Right cardiac atrium (tissue), 5 donors: Measurements from ENCODE around the gene STUM. TPM values are rescaled to one million over a fixed set of nuclear protein-coding genes. Genes with fewer than 3 reads are reported as not detected.

Experiments
- ATAC-seq, 2 donors: fragments of 200-7000 bp; cut with Tn5 transposase; one replicate each; pipeline versions ENCODE4 v1.8.0 to v1.9.1; 2020; ENCODE audit warnings: moderate library complexity in 2 of 2, mild to moderate bottlenecking in 1 of 2
- DNase-seq, 3 donors: peaks; one replicate each; pipeline ENCODE4 v3.0.0-alpha.2; 2020
- H3K27ac ChIP-seq: one replicate; pipeline ENCODE4 v1.5.1; 2013; ENCODE audit warnings: mild to moderate bottlenecking, low read length, control low read depth, moderate library complexity
- H3K27me3 ChIP-seq: one replicate; pipeline ENCODE4 v1.6.1; 2013; ENCODE audit not compliant: control insufficient read depth, insufficient read depth
- H3K4me1 ChIP-seq: one replicate; pipeline ENCODE4 v1.6.1; 2013; ENCODE audit warnings: low read length; ENCODE audit not compliant: control insufficient read depth, insufficient read depth
- H3K4me3 ChIP-seq: one replicate; pipeline ENCODE4 v1.5.1; 2013; ENCODE audit warnings: low read length, control low read depth
- H3K9me3 ChIP-seq: one replicate; pipeline ENCODE4 v1.6.1; 2013; ENCODE audit warnings: low read length; ENCODE audit not compliant: control insufficient read depth
- whole genome bisulfite sequencing: extraction: QIAGEN DNeasy Blood & Tissue Kit; methylation state at CpG from one replicate; pipeline ENCODE4 v1.1.7; 2013; 5-methylcytosine and 5-hydroxymethylcytosine counted together
- intact Hi-C, 4 donors: fragments of 100-400 bp; cut with DNase I; formaldehyde crosslinking; loops; one replicate each; pipeline versions ENCODE4 v1.11.0 to v1.14.0; 2022 to 2023
- polyA plus RNA-seq: library from polyadenylated mRNA; stranded (reverse); fragments of 200-250 nt; gene quantifications from one replicate; pipeline ENCODE4 v1.2.3, GENCODE V29; 2013
- total RNA-seq, 4 donors: library from RNA; stranded (reverse); fragmentation: NEBNext Ultra II Directional; extraction: Animal tissue kit (Norgen Biotek cat#: 25700); gene quantifications; one replicate each; pipeline ENCODE4 v1.2.1, GENCODE V29; 2021
- donor health status: healthy with polysubstance abuse.
- donor health status: DM: no; HTN: yes; CAD: no.
- donor health status: DM: no; HTN: no; CAD: no.
- donor health status: DM: no; HTN: yes; CAD: no; lungs with severe emphysema.
- donor health status: DM: yes; HTN: yes; CAD: no.

Gene STUM
- total and polyA plus RNA-seq, 5 donors, result 0.47 to 1.2 (median 0.71) TPM

DNA sequence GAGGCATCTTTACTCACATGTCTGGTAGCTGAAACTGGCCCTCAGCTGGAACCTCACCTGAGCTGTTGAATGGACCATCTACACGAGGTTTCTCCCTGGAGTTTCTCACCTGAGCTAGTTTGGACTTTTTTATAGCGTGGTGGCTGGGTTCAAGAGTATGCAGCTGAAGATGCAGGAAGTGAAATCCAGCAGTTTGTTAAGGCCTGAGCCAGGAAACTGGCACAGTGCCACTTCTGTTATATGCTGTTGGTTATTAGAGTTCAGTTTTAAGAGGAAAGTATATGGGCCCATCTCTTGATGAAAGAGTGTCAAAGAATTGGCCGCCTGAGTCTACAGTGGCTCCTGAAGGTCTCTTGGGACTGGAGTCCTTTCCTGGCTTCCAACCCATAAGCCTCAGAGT, 35.6 kb downstream of the STUM start:
- no peak overlapping the region for H3K27ac ChIP-seq
- no peaks in the 10 kb centered on the region for H3K27me3 ChIP-seq
- WGBS, result 70% methylated on average over 3 of the region's 3 CpGs
- intact Hi-C loops, result no loop called here
- ATAC-seq (no peak), DNase-seq (no peak)
- H3K9me3 ChIP-seq, result no peaks in the 10 kb centered on the region
- no peak overlapping the region for H3K4me3 ChIP-seq
- H3K4me1 ChIP-seq, result no peaks in the 10 kb centered on the region

DNA sequence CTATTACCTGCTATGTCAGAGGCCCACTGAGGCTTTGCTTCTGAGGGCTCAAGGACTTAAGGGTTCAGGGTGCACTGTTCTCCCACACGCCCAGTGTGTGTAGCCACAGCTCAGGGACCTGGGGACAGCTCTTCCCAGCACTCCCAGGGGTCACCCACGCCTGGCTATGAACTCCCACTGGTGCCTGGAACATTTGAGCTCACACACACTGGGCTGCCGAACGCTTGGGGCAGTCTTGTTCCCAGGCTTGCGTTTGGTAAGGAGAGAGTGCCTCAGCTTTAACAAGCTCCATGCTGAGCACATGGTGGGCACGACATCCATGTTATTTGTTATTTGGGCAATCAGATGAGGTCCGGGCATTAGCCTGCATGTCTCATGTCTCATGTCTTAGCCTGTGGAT, 37.6 kb downstream of the STUM start:
- WGBS, result 95% methylated on average over 7 of the region's 7 CpGs
- Histone ChIP-seq H3K4me1 (no peaks in the 10 kb centered on the region), H3K27ac (no peak overlapping the region), H3K9me3 (no peaks in the 10 kb centered on the region), H3K27me3 (no peaks in the 10 kb centered on the region), H3K4me3 (no peak overlapping the region)
- DNase-seq (peak in 1 of 3 donors; percentile 28), ATAC-seq (no peak)
- intact Hi-C loops, result no loop called here

DNA sequence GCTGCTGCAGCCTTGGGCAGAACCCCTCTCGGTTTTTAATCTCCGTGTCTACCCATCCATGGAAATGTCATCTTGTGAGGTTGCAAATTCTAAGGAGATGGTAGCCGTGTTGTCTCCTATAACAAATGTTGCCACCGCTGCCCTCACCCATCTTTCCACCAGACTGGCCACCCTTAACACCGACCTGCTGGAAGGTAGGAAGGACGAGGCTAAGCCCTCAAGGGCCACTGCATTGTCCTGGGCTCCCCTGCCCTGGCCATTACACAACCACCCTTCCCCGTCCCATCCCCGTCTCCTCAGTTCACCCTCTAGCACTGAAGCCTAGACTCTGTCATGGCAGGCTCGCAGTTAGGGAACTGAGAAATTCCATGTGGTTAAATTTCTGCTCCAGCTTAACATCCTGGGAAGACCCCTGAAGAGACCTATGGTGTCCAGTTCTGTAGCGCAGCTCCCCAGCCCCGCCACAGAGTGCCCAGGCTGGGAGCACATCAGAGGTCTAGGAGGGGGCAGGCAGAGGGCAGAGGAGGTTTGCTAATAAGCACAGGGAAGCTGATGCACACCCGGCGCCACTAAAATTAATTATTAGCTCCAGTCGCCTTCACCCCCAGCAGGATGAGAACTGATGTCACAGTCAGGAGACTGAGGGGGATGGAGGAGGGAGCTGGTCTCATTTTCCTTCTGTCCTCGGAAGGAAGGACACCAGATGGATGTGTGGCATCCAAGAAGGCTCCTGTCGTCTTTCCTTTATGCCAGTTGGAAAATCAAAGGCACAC, 38.3 kb downstream of the STUM start:
- Histone ChIP-seq H3K4me1 (no peaks in the 10 kb centered on the region), H3K27me3 (no peaks in the 10 kb centered on the region), H3K9me3 (no peaks in the 10 kb centered on the region), H3K27ac (no peak overlapping the region), H3K4me3 (no peak overlapping the region)
- intact Hi-C loops, result no loop called here
- no peak for ATAC-seq
- WGBS, result 81% methylated on average over 16 of the region's 16 CpGs
- peak in 1 of 3 donors; percentile 1 for DNase-seq

DNA sequence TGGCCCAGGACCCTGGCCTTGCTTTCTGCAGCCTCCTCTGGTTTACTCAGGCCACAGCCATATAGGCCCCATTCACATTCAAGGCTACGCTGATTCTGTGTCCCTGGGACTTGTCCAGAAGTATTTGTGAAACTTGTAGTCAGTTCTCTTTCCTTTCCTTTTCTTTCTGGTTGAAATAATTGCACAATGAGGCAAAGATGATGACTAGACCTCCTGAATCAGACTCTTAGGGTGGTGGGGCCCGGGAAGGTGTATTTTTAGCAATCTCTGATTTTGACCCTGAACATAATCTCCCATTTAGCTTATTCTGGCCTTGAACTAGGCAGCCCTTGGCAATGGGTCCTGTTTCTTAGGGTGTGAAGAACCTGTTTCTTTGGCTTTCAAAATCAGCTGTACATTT, 39.9 kb downstream of the STUM start:
- Histone ChIP-seq H3K4me1 (no peaks in the 10 kb centered on the region), H3K9me3 (no peaks in the 10 kb centered on the region), H3K27me3 (no peaks in the 10 kb centered on the region), H3K4me3 (no peak overlapping the region), H3K27ac (no peak overlapping the region)
- DNase-seq, result peak in 1 of 3 donors; percentile 3
- peak; percentile 27 to 59 for ATAC-seq
- intact Hi-C loops, result no loop called here
- 72% methylated on average over 2 of the region's 2 CpGs for WGBS

DNA sequence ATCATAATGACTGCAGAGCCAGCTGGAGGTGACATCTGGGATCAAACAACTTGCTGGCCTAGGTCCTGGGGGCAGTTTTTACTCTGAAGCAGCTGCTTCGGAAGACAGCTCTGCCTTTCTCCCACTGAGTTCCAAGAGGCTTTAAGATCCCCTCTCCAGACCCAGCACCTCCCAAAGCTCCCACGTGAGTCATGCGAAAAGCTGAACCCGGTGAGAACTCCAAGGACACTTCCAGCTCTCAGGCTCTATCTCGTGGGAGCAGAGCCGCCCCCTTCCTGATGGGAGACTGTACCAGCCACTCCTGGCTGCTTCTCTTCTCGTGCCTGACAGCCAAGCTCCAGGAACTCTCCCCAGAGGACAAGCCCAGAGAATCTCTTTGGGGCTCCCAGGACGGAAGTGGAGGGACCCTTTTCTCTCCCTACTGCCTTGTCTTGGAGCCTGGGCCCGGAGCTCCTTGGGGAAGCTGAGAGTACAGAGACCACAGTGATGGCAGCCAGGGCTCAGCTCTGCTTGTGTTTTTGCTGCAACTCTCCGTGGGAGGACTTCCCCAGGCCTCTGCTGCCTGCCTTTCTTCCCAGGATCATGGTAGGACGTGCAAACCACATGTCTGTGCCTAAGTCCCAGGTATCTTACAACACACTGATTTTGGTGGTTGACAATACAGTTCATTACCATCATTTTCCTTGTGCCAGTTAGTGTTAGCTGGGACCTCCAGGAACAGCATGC, 40.6 kb downstream of the STUM start:
- H3K9me3 ChIP-seq, result no peaks in the 10 kb centered on the region
- 51% methylated on average over 11 of the region's 11 CpGs for WGBS
- H3K27ac ChIP-seq, result no peak overlapping the region
- H3K4me3 ChIP-seq, result no peak overlapping the region
- no peaks in the 10 kb centered on the region for H3K27me3 ChIP-seq
- peak in 2 of 3 donors; percentile 54 to 56 for DNase-seq
- ATAC-seq, result peak in 1 of 2 donors; percentile 60
- intact Hi-C loops, result no loop called here
- no peaks in the 10 kb centered on the region for H3K4me1 ChIP-seq

DNA sequence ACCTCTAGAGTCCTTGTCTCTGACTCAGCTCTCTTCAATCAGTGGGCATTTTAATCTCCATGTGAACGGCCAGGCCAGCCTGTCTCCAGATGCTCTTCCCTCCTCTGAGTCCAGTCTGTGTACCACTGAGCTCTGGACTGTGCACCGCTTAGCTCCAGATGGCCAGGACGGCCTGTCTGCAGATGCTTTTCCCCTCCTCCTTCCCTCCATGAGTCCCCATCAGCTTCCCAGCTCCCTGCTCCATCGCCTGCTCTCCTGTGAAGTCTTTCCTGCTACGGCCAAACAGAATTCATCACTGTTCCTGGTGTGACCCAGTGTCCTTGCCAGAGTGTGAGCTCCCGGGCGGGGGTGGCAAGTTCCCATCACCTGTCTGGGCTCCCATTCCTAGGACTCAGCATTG, 42.0 kb downstream of the STUM start:
- DNase-seq (peak in 1 of 3 donors; percentile 27), ATAC-seq (no peak)
- Histone ChIP-seq H3K27ac (no peak overlapping the region), H3K4me1 (no peaks in the 10 kb centered on the region), H3K4me3 (no peak overlapping the region), H3K27me3 (no peaks in the 10 kb centered on the region), H3K9me3 (no peaks in the 10 kb centered on the region)
- WGBS, result 93% methylated on average over 7 of the region's 7 CpGs
- intact Hi-C loops, result no loop called here

DNA sequence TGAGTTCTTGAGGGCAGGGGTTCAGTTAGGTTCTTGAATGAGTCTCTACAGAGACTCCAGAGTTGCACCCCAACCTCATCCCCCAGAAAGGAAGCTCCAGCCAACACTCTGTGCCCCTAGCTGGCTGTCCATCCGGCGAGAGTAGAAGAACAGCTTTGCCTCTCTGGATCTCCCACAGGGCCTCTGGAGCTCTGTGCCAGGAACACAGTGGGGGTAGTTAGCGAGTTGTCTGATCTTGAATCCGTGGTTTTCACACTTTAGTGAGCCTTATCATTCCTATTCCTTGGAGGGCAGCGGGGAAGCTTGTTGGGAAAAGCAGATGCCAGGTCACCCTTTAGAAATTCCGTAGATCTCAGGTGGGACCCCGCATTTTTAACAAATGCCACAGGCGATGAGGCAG, 45.0 kb downstream of the STUM start:
- Histone ChIP-seq H3K4me3 (no peak overlapping the region), H3K27ac (no peak overlapping the region), H3K4me1 (no peaks in the 10 kb centered on the region), H3K9me3 (no peaks in the 10 kb centered on the region), H3K27me3 (no peaks in the 10 kb centered on the region)
- ATAC-seq (no peak), DNase-seq (no peak)
- intact Hi-C loops, result no loop called here
- 80% methylated on average over 8 of the region's 8 CpGs for WGBS

DNA sequence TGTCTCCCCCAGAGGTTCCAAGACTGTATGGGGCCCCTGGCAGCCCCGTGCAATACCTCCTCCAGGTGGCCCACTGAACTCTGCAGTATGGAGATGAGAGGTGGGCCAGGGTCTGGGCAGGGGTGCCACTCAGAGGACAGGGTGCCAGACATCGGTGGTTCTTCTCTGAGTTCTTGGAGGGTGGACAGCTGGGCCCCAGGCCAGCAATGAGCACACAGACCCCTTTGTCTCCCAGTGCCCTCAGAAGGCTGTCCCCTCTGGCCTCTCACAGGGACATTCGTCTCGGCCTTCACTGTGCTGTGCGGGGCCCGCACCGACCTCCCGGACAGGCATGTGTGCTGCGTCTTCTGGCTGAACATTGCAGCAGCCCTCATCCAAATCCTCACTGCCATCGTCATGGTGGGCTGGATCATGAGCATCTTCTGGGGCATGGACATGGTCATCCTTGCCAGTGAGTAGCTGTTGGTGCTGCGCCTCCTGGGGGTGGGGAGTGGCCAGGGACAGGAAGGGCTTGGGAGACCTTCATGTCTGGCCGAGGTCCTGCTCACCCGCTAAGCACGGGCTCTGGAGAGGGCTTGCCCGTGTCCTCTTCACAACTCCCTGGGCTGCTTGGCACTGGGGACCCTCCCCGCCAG, 48.1 kb downstream of the STUM start:
- no peaks in the 10 kb centered on the region for H3K4me1 ChIP-seq
- H3K9me3 ChIP-seq, result no peaks in the 10 kb centered on the region
- DNase-seq (no peak), ATAC-seq (no peak)
- WGBS, result 86% methylated on average over 16 of the region's 16 CpGs
- intact Hi-C loops, result no loop called here
- no peak overlapping the region for H3K27ac ChIP-seq
- no peak overlapping the region for H3K4me3 ChIP-seq
- H3K27me3 ChIP-seq, result no peaks in the 10 kb centered on the region

DNA sequence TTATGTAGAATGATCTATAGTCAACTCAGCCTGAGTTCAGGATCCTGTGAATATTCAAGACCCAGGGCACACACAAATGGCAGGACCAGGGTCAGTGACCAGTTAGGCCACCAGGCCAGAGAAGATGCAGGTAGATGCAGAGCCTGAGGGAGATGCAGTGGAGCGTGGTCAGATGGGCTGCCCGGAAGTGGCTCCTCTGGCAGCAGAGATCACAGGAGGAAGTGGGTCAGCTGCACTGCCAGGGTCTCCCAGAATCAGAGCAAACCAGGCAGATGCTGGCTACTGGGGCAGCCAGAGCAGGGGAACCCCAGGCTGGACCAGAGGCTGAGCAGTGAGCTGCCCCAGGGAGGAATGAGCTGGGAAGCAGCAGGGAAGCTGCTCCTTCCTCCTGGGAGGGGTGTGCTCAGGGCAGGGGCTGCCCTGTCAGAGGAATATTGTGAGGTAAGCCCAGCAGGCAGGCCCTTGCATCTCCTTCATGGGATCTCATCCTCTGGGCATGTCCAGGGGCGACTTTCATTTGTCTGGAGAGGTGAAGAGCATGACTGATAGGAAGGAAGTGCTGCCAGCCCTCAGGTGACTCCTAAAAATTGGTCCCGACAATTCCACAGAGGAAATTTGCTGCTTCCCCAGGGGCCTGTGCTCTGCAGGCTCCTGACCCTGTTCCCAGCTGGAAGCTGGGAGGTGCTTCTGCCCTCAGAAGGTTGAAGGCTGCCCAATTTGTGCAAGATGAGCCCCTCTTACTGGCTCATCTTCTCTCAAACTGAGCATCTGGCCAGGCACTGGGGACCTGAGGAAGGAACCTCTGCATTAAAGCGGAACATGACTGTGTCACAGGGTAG, 49.3 kb downstream of the STUM start:
- intact Hi-C loops, result no loop called here
- H3K9me3 ChIP-seq, result no peaks in the 10 kb centered on the region
- H3K27me3 ChIP-seq, result no peaks in the 10 kb centered on the region
- ATAC-seq (no peak), DNase-seq (no peak)
- WGBS, result 85% methylated on average over 5 of the region's 5 CpGs
- peaks cover 2% of the 10 kb centered on the region for H3K4me1 ChIP-seq
- no peak overlapping the region for H3K27ac ChIP-seq
- no peak overlapping the region for H3K4me3 ChIP-seq

DNA sequence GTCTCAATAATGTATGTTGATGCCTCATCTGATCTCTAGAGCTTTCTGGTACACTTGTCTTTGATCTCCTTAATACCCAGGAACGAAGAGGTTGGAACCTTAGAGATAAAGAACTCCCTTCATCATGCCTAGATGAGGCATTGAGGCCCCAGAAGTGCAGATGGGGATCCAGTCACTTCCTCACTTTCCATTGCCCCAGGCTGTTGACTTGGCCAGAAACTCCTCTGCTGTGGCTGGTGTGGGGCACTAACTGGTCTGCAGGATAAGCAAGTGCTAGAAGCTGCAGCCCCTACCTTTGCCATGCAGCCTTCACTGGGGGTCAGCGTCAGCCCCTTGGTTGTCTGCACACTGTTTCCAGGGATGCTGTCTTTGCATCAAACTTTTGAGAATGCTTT, 49.9 kb downstream of the STUM start:
- ATAC-seq (no peak), DNase-seq (no peak)
- WGBS, result 91% methylated on average over 2 of the region's 2 CpGs
- intact Hi-C loops, result no loop called here
- Histone ChIP-seq H3K4me3 (no peak overlapping the region), H3K27ac (no peak overlapping the region), H3K4me1 (peaks cover 2% of the 10 kb centered on the region), H3K27me3 (no peaks in the 10 kb centered on the region), H3K9me3 (no peaks in the 10 kb centered on the region)
